ENCODE results near the gene MNT.

Gene MNT

DNA sequence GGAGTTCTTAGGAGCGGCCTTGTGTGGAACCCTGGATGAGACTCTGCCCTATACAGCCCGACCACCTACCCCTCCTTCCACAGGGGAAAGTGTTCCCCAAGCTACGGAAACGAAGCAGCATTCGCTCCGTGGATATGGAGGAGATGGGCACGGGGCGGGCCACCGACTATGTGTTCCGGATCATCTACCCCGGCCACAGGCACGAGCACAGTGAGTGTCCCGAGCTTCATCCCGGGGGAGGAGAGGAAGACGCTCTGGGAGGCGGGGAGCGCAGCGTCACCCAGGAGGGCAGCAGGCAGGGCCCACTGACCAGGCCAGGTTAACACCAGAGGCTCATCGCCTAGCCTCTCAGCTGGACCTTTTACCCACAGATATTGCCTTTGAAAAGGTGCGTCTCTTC is 35.7 kb downstream of the MNT start:
- Histone ChIP-seq H3K4me3 (ENCODE audit: low read depth, low read length) (no peak overlapping the region), H3K9ac (ENCODE audit: low read depth, low read length) (no peak overlapping the region), H3K27me3 (ENCODE audit: control insufficient read depth, insufficient read depth, low read length) (no peaks in the 10 kb centered on the region), H3K27ac (ENCODE audit: low read depth, low read length) (no peak overlapping the region), H3K9me3 (ENCODE audit: control insufficient read depth, insufficient read depth, low read length) (no peaks in the 10 kb centered on the region), H3K36me3 (ENCODE audit: control insufficient read depth, insufficient read depth, low read length) (peaks cover 35% of the 10 kb centered on the region), H3K4me1 (ENCODE audit: control insufficient read depth, insufficient read depth, low read length) (peaks cover 2% of the 10 kb centered on the region; the same call in 1 of the 2 replicates)

DNA sequence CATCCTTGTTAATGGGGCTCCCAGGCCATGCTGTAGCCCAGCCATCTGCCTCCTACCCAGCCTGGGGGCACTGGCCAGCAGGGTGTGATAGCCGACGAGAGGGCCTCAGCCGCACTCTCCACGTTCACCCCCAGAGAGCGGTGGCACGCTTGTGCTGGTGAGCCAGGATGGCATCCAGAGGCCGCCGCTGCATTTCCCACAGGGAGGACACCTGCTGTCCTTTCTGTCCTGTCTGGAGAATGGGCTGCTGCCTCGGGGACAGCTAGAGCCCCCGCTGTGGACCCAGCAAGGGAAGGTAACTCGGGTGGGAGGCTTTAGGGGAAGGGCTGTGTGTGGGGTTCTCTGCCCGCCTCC is 36.1 kb downstream of the MNT start:
- no peak overlapping the region for H3K4me3 ChIP-seq (ENCODE audit: low read depth, low read length)
- no peaks in the 10 kb centered on the region for H3K9me3 ChIP-seq (ENCODE audit: control insufficient read depth, insufficient read depth, low read length)
- peaks cover 36% of the 10 kb centered on the region for H3K36me3 ChIP-seq (ENCODE audit: control insufficient read depth, insufficient read depth, low read length)
- no peaks in the 10 kb centered on the region for H3K4me1 ChIP-seq (ENCODE audit: control insufficient read depth, insufficient read depth, low read length)
- H3K27ac ChIP-seq (ENCODE audit: low read depth, low read length) = no peak overlapping the region
- H3K9ac ChIP-seq (ENCODE audit: low read depth, low read length) = no peak overlapping the region
- H3K27me3 ChIP-seq (ENCODE audit: control insufficient read depth, insufficient read depth, low read length) = no peaks in the 10 kb centered on the region

DNA sequence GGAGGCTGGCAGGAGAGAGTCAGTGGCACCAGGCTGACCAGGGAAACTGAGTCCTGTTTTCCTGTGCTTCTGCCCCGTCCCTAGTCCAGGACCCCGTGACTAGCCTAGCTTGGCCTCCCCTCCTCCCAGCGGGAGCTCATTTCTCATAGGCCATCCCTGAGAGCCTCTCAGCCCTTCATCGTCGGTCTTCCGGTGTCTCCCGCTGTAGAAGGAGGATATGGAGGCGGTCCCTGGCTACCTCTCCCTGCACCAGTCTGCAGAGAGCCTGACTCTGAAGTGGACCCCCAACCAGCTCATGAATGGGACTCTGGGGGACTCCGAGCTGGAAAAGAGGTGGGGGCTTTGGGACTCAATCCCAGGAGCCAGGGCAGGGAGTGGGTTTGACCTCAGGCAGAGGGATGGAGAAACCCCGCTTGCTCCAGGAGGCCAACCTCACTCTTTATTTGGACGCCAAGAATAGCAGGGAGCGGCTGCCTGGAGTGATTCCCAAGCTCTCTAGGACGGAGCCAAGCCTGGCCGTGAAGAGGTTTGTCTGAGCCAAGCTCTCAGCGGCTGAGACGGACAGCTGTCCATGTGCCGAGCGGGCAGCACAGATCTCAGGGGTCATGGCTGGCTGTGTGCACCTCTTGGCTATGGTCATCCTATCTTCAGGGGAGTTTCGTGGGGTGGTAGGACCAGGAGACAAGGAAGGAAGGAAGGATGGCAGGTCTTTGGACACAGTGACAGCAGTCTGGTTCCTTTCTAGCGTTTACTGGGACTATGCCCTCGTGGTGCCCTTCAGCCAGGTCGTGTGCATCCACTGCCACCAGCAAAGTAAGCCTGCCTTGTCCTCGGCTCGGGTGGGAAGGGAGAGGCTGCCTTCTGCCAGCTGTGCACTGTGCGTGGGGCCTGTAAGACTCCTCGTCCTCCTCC is 36.8 kb downstream of the MNT start:
- H3K4me1 ChIP-seq (ENCODE audit: control insufficient read depth, insufficient read depth, low read length) = no peaks in the 10 kb centered on the region
- H3K4me3 ChIP-seq (ENCODE audit: low read depth, low read length) = no peak overlapping the region
- no peak overlapping the region for H3K27ac ChIP-seq (ENCODE audit: low read depth, low read length)
- H3K9me3 ChIP-seq (ENCODE audit: control insufficient read depth, insufficient read depth, low read length) = no peaks in the 10 kb centered on the region
- no peaks in the 10 kb centered on the region for H3K27me3 ChIP-seq (ENCODE audit: control insufficient read depth, insufficient read depth, low read length)
- no peak overlapping the region for H3K9ac ChIP-seq (ENCODE audit: low read depth, low read length)
- H3K36me3 ChIP-seq (ENCODE audit: control insufficient read depth, insufficient read depth, low read length) = peaks cover 38% of the 10 kb centered on the region

DNA sequence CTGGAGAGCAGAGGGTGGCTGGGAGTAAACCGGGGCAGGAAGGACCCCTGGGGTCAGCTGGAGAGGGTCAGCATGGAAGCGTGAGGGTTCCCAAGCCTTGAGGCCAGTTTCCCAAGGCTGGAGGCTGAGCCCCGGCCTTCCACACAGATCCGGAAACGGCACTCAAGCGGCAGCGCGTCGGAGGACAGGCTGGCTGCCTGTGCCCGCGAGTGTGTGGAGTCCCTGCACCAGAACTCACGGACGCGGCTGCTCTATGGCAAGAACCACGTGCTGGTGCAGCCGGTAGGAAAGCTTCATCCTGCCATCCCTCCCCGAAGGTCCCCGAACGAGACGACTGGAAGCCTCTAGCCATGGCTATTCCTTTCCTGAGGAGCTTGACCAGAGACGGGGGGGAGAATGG is 37.5 kb downstream of the MNT start:
- H3K4me3 ChIP-seq (ENCODE audit: low read depth, low read length) = no peak overlapping the region
- no peaks in the 10 kb centered on the region for H3K4me1 ChIP-seq (ENCODE audit: control insufficient read depth, insufficient read depth, low read length)
- no peaks in the 10 kb centered on the region for H3K9me3 ChIP-seq (ENCODE audit: control insufficient read depth, insufficient read depth, low read length)
- H3K9ac ChIP-seq (ENCODE audit: low read depth, low read length) = no peak overlapping the region
- no peak overlapping the region for H3K27ac ChIP-seq (ENCODE audit: low read depth, low read length)
- H3K36me3 ChIP-seq (ENCODE audit: control insufficient read depth, insufficient read depth, low read length) = peaks cover 38% of the 10 kb centered on the region
- no peaks in the 10 kb centered on the region for H3K27me3 ChIP-seq (ENCODE audit: control insufficient read depth, insufficient read depth, low read length)

DNA sequence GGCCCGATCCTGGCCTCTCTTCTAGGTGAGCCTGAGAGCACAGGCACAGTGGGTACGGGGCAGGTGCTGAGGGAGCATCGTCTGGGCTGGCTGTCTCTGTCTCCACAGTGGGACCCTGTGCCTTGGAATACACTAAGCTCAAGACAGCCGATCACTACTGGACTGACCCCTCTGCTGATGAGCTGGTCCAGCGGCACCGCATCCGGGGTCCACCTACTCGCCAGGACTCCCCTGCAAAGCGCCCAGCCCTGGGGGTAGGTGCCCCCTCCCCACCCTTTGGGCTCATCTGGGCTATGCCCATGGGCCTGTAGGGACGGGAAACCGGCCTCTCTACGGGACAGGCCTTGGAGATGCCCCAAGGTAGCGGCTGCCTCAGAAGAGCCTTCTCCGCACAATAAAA is 38.0 kb downstream of the MNT start:
- no peak overlapping the region for H3K9ac ChIP-seq (ENCODE audit: low read depth, low read length)
- no peaks in the 10 kb centered on the region for H3K9me3 ChIP-seq (ENCODE audit: control insufficient read depth, insufficient read depth, low read length)
- peaks cover 38% of the 10 kb centered on the region for H3K36me3 ChIP-seq (ENCODE audit: control insufficient read depth, insufficient read depth, low read length)
- H3K4me1 ChIP-seq (ENCODE audit: control insufficient read depth, insufficient read depth, low read length) = no peaks in the 10 kb centered on the region
- no peak overlapping the region for H3K27ac ChIP-seq (ENCODE audit: low read depth, low read length)
- no peak overlapping the region for H3K4me3 ChIP-seq (ENCODE audit: low read depth, low read length)
- H3K27me3 ChIP-seq (ENCODE audit: control insufficient read depth, insufficient read depth, low read length) = no peaks in the 10 kb centered on the region

DNA sequence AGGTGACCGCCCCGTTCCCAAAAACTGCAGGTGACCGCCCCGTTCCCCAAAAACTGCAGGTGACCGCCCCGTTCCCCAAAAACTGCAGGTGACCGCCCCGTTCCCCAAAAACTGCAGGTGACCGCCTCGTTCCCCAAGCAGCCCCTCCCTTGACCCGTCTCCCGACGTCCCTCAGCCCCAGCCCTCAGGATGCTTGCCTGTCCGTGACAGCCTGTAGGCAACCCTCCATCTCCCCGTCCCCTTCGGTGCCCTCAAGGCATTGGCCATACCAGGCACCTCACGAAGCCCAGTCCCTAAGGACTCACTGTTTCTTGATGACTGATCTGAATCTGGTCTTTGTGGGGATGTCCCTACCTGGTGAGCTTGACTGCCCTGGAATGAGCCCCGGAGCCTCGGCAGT is 38.4 kb downstream of the MNT start:
- no peak overlapping the region for H3K4me3 ChIP-seq (ENCODE audit: low read depth, low read length)
- no peaks in the 10 kb centered on the region for H3K4me1 ChIP-seq (ENCODE audit: control insufficient read depth, insufficient read depth, low read length)
- H3K9ac ChIP-seq (ENCODE audit: low read depth, low read length) = no peak overlapping the region
- no peak overlapping the region for H3K27ac ChIP-seq (ENCODE audit: low read depth, low read length)
- H3K27me3 ChIP-seq (ENCODE audit: control insufficient read depth, insufficient read depth, low read length) = no peaks in the 10 kb centered on the region
- peaks cover 38% of the 10 kb centered on the region for H3K36me3 ChIP-seq (ENCODE audit: control insufficient read depth, insufficient read depth, low read length)
- H3K9me3 ChIP-seq (ENCODE audit: control insufficient read depth, insufficient read depth, low read length) = no peaks in the 10 kb centered on the region

DNA sequence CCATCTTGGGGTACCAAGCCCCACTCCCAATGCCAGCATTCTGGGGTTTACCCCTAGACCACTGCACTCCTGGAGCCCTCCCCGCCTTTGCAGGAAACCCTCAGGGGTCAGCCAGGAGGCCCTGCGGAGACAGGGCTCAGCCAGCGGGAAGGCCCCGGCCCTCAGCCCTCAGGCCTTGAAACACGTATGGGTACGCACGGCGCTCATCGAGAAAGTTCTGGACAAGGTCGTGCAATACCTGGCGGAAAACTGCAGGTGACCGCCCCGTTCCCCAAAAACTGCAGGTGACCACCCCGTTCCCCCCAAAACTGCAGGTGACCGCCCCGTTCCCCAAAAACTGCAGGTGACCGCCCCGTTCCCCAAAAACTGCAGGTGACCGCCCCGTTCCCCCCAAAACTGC is 38.8 kb downstream of the MNT start:
- Histone ChIP-seq H3K9me3 (ENCODE audit: control insufficient read depth, insufficient read depth, low read length) (no peaks in the 10 kb centered on the region), H3K9ac (ENCODE audit: low read depth, low read length) (no peak overlapping the region), H3K4me3 (ENCODE audit: low read depth, low read length) (no peak overlapping the region), H3K27ac (ENCODE audit: low read depth, low read length) (no peak overlapping the region), H3K36me3 (ENCODE audit: control insufficient read depth, insufficient read depth, low read length) (peaks cover 38% of the 10 kb centered on the region), H3K27me3 (ENCODE audit: control insufficient read depth, insufficient read depth, low read length) (no peaks in the 10 kb centered on the region), H3K4me1 (ENCODE audit: control insufficient read depth, insufficient read depth, low read length) (no peaks in the 10 kb centered on the region)

DNA sequence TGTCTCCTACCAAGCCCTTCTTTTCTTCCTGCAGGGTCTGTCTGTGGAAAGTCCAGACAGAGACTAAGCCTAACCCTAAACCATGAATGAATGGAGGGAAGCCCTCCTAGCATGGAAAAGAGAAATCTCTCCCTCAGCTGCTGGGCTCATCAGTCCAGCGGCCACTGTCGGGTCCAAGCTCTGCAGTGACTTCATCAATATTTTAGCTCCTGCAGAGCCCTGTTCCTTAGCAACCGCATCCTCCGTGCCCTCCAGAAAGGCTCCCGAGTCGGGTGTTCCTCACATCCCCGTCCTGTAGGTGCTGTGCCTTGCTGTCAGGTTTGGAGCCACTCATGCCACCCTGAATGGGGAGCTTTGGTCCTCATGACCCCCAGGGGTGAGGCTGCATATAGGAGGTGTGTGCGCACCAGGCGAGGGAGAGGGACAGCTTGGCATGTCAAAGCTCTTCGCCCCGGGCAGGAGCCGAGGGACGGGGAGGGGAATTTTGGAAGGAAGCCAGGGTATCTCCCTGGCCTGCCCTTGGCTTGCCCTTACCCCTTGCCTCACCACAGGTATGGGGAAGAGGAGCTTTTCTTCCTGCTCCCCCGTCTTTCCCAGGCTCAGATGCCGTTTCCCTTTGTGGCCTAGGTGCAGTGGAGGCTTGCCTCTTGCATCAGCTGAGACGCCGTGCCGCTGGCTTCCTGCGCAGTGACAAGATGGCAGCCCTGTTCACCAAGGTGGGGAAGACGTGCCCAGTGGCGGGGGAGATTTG is 39.7 kb downstream of the MNT start:
- Histone ChIP-seq H3K36me3 (ENCODE audit: control insufficient read depth, insufficient read depth, low read length) (peaks cover 32% of the 10 kb centered on the region), H3K9ac (ENCODE audit: low read depth, low read length) (no peak overlapping the region), H3K4me1 (ENCODE audit: control insufficient read depth, insufficient read depth, low read length) (no peaks in the 10 kb centered on the region), H3K27ac (ENCODE audit: low read depth, low read length) (no peak overlapping the region), H3K9me3 (ENCODE audit: control insufficient read depth, insufficient read depth, low read length) (no peaks in the 10 kb centered on the region), H3K4me3 (ENCODE audit: low read depth, low read length) (no peak overlapping the region), H3K27me3 (ENCODE audit: control insufficient read depth, insufficient read depth, low read length) (no peaks in the 10 kb centered on the region)

DNA sequence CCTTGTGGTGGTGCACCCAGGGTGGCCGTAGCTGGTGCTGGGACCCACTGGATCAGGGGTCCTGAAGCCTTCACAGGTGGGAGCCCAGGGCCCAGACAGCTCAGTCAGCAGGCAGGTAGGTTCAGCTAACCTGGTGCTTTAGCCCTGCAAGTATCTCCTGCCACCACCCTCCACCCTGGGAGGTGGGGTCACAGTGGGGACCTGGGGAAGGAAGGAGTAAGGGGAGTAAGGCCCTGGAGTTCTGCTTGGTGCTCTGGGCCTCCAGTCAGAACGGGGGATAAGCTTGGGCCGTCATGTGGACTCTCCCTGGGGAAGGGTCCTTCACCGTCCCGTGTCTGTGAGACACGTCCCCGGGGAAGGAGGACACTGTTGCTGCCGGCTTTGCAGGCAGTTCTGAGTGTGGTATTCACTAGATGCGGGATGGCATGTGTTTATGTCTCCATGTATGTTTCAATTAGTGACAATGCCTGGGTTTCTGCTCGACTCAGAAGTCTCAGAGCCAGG is 42.9 kb downstream of the MNT start:
- Histone ChIP-seq H3K9me3 (ENCODE audit: control insufficient read depth, insufficient read depth, low read length) (no peaks in the 10 kb centered on the region), H3K27me3 (ENCODE audit: control insufficient read depth, insufficient read depth, low read length) (no peaks in the 10 kb centered on the region), H3K36me3 (ENCODE audit: control insufficient read depth, insufficient read depth, low read length) (peaks cover 9% of the 10 kb centered on the region; the same call in 1 of the 2 replicates), H3K9ac (ENCODE audit: low read depth, low read length) (no peak overlapping the region), H3K4me3 (ENCODE audit: low read depth, low read length) (no peak overlapping the region), H3K4me1 (ENCODE audit: control insufficient read depth, insufficient read depth, low read length) (no peaks in the 10 kb centered on the region), H3K27ac (ENCODE audit: low read depth, low read length) (no peak overlapping the region)

DNA sequence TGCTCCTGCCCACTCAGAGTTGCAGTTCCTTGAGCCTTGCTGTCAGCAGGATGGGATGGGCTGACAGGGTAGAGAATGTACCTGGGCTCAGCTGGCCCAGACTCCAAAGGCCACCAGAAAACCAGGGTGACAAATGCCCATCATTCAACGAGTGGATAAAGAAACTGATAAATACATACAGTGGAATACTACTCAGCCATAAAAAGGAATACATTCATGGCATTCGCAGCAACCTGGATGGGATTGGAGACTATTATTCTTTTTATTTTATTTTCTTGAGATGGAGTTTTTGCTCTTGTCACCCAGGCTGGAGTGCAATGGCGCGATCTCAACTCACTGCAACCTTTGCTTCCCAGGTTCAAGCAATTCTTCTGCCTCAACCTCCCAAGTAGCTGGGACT is 43.6 kb downstream of the MNT start:
- Histone ChIP-seq H3K4me1 (ENCODE audit: control insufficient read depth, insufficient read depth, low read length) (peaks cover 3% of the 10 kb centered on the region; the same call in 1 of the 2 replicates), H3K9me3 (ENCODE audit: control insufficient read depth, insufficient read depth, low read length) (no peaks in the 10 kb centered on the region), H3K9ac (ENCODE audit: low read depth, low read length) (no peak overlapping the region), H3K27ac (ENCODE audit: low read depth, low read length) (no peak overlapping the region), H3K4me3 (ENCODE audit: low read depth, low read length) (no peak overlapping the region), H3K27me3 (ENCODE audit: control insufficient read depth, insufficient read depth, low read length) (no peaks in the 10 kb centered on the region), H3K36me3 (ENCODE audit: control insufficient read depth, insufficient read depth, low read length) (peaks cover 3% of the 10 kb centered on the region; the same call in 1 of the 2 replicates)

DNA sequence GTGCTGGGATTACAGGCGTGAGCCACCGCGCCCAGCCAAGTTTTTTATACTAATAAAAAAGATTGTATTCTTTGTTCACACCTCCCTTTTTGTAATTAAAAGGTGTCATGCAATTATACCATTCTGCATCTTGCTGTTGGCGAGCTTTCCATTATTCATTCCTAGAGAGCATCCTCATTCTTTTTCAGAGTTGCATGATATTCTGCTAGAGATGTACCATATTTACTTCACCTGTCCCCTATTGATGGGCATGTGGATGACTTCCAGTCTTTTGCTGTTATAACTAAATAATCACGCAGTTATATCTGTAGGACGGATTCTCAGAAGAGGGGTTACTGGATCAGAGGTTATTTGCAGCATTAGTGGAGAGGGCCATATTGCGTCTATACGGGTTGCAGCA is 46.5 kb downstream of the MNT start:
- Histone ChIP-seq H3K4me1 (ENCODE audit: control insufficient read depth, insufficient read depth, low read length) (peaks cover 8% of the 10 kb centered on the region; the same call in 1 of the 2 replicates), H3K9ac (ENCODE audit: low read depth, low read length) (no peak overlapping the region), H3K4me3 (ENCODE audit: low read depth, low read length) (no peak overlapping the region), H3K27me3 (ENCODE audit: control insufficient read depth, insufficient read depth, low read length) (no peaks in the 10 kb centered on the region), H3K9me3 (ENCODE audit: control insufficient read depth, insufficient read depth, low read length) (no peaks in the 10 kb centered on the region), H3K27ac (ENCODE audit: low read depth, low read length) (no peak overlapping the region), H3K36me3 (ENCODE audit: control insufficient read depth, insufficient read depth, low read length) (no peaks in the 10 kb centered on the region)
